ENCODE results near the gene NIPA2. TPM values are rescaled to one million over a fixed set of nuclear protein-coding genes. Genes with fewer than 3 reads are reported as not detected.

NIPA2 gene
- total RNA-seq, 1 experiment from 2014 or later: 131 TPM

- in situ Hi-C loops (cut with HindIII; ENCODE audit: low pct_unique_long_range_greater_than_20kb, low sequenced_read_pairs): no loop called here
- DNase-seq (ENCODE audit: low read depth, low spot score): no peak
Measured at GRCh38 chr15:22908830-22909229, 70.4 kb downstream of the NIPA2 start.

GRCh38 chr15:22911306-22911705 lies 72.8 kb downstream of the NIPA2 start:
- in situ Hi-C loops (cut with HindIII; ENCODE audit: low pct_unique_long_range_greater_than_20kb, low sequenced_read_pairs): no loop called here
- no peak for DNase-seq (ENCODE audit: low read depth, low spot score)

- in situ Hi-C loops (cut with HindIII; ENCODE audit: low pct_unique_long_range_greater_than_20kb, low sequenced_read_pairs): no loop called here
Measured at GRCh38 chr15:22912256-22912655, 73.8 kb downstream of the NIPA2 start.

GRCh38 chr15:22913646-22914380 lies 75.3 kb downstream of the NIPA2 start:
- in situ Hi-C loops (cut with HindIII; ENCODE audit: low pct_unique_long_range_greater_than_20kb, low sequenced_read_pairs): no loop called here
- DNase-seq (ENCODE audit: low read depth, low spot score): no peak

More at GRCh38 chr15:22912256-22912655, 73.8 kb downstream of the NIPA2 start:
- no peak for DNase-seq (ENCODE audit: low read depth, low spot score)

GRCh38 chr15:22915866-22916515 lies 77.5 kb downstream of the NIPA2 start:
- no peak for DNase-seq (ENCODE audit: low read depth, low spot score)
- in situ Hi-C loops (cut with HindIII; ENCODE audit: low pct_unique_long_range_greater_than_20kb, low sequenced_read_pairs): no loop called here

- in situ Hi-C loops (cut with HindIII; ENCODE audit: low pct_unique_long_range_greater_than_20kb, low sequenced_read_pairs): no loop called here
Measured at GRCh38 chr15:22916606-22917350, 78.3 kb downstream of the NIPA2 start.

GRCh38 chr15:22917556-22917955 lies 79.1 kb downstream of the NIPA2 start:
- in situ Hi-C loops (cut with HindIII; ENCODE audit: low pct_unique_long_range_greater_than_20kb, low sequenced_read_pairs): no loop called here
- DNase-seq (ENCODE audit: low read depth, low spot score): no peak

More at GRCh38 chr15:22916606-22917350, 78.3 kb downstream of the NIPA2 start:
- DNase-seq (ENCODE audit: low read depth, low spot score): no peak

Other genes starting within 250 kb of the NIPA2 start
- gene NIPA1, start 52.0 kb upstream of the NIPA2 start, total RNA-seq (2014; rRNA removed; shearing (Covaris generic)): 10.3 and 12.6 TPM in 2 replicates
- gene CYFIP1, start 141.7 kb downstream of the NIPA2 start, total RNA-seq (2014; rRNA removed; shearing (Covaris generic)): 83.3 and 92.3 TPM in 2 replicates
- gene TUBGCP5, start 200.9 kb downstream of the NIPA2 start, total RNA-seq (2014; rRNA removed; shearing (Covaris generic)): 19.9 and 22.9 TPM in 2 replicates